Measurements from ENCODE around the gene ABCA1. TPM values are rescaled to one million over a fixed set of nuclear protein-coding genes. Genes with fewer than 3 reads are reported as not detected.

The ABCA1 gene
- total RNA-seq, 2 experiments from 2014 or later: 8.0 to 14.0 TPM

DNA sequence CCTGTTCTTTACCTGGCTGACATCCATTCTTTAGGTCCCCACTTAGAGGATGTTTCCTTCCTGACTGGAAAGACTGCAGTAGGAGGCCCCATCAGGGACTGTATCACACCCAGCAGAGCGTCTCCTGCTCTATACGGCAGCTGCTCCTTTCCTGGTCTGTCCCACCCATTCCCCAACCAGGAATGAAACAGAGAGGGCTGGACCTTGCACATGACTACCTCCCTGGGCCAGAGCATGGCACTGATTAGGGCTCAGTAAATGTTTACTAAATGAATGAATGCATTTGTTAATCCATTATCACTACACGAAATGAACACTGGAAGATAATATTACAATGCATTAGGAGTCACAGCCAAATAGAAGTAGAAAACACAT is 76.4 kb downstream of the ABCA1 start:
- POLR2A ChIA-PET: no interaction called here
- no peak for DNase-seq (ENCODE audit: low spot score)
- Histone ChIP-seq H3K27ac (ENCODE audit: low read depth, low read length, poor library complexity, severe bottlenecking) (no peak overlapping the region), H3K4me3 (ENCODE audit: low read depth, low read length, poor library complexity, severe bottlenecking) (no peak overlapping the region), H3K4me2 (ENCODE audit: low read length) (no peak overlapping the region), H3K36me3 (ENCODE audit: insufficient read depth, low read length) (peaks cover 29% of the 10 kb centered on the region), H3K79me2 (ENCODE audit: insufficient read depth, low read depth, low read length) (no peaks in the 10 kb centered on the region), H3K4me1 (ENCODE audit: insufficient read depth, low read length, poor library complexity, severe bottlenecking) (no peaks in the 10 kb centered on the region), H4K20me1 (ENCODE audit: insufficient read depth, low read length) (no peaks in the 10 kb centered on the region), H3K9me3 (ENCODE audit: low read length) (no peaks in the 10 kb centered on the region), H3K9me2 (ENCODE audit: insufficient read depth, low read length) (no peaks in the 10 kb centered on the region), H2AFZ (ENCODE audit: low read length) (no peak overlapping the region)
- CTCF ChIA-PET (ENCODE audit: unreplicated experiment): no interaction called here
- intact Hi-C loops (cut with micrococcal nuclease; ENCODE audit: unreplicated experiment): no loop called here
- BruUV-seq (replicated peaks): no TSS peak
- TF ChIP-seq EZH2phosphoT487 (IDR thresholded peaks at IDR 0.05; ENCODE audit: borderline replicate concordance, low read depth, low read length) (no peak), CTCF (conservative IDR thresholded peaks at IDR 0.05; ENCODE audit: low read length) (no peak)

- DNase-seq (ENCODE audit: low spot score): no peak
- TF ChIP-seq CTCF (conservative IDR thresholded peaks at IDR 0.05; ENCODE audit: low read length) (no peak), EZH2phosphoT487 (IDR thresholded peaks at IDR 0.05; ENCODE audit: borderline replicate concordance, low read depth, low read length) (no peak)
- H2AFZ ChIP-seq (ENCODE audit: low read length): no peak overlapping the region
- H3K79me2 ChIP-seq (ENCODE audit: insufficient read depth, low read depth, low read length): no peaks in the 10 kb centered on the region
- peaks cover 23% of the 10 kb centered on the region for H3K36me3 ChIP-seq (ENCODE audit: insufficient read depth, low read length)
- BruUV-seq (replicated peaks): no TSS peak
- H4K20me1 ChIP-seq (ENCODE audit: insufficient read depth, low read length): no peaks in the 10 kb centered on the region
- no peak overlapping the region for H3K27ac ChIP-seq (ENCODE audit: low read depth, low read length, poor library complexity, severe bottlenecking)
- H3K9me3 ChIP-seq (ENCODE audit: low read length): no peaks in the 10 kb centered on the region
- H3K4me2 ChIP-seq (ENCODE audit: low read length): no peak overlapping the region
- intact Hi-C loops (cut with micrococcal nuclease; ENCODE audit: unreplicated experiment): no loop called here
- ChIA-PET POLR2A (no interaction called here), CTCF (ENCODE audit: unreplicated experiment) (no interaction called here)
- H3K4me1 ChIP-seq (ENCODE audit: insufficient read depth, low read length, poor library complexity, severe bottlenecking): no peaks in the 10 kb centered on the region
- H3K9me2 ChIP-seq (ENCODE audit: insufficient read depth, low read length): no peaks in the 10 kb centered on the region
- no peak overlapping the region for H3K4me3 ChIP-seq (ENCODE audit: low read depth, low read length, poor library complexity, severe bottlenecking)
Measured at GRCh38 chr9:104850786-104851545, 77.0 kb downstream of the ABCA1 start.

- Histone ChIP-seq H3K27ac (ENCODE audit: low read depth, low read length, poor library complexity, severe bottlenecking) (no peak overlapping the region), H3K9me3 (ENCODE audit: low read length) (no peaks in the 10 kb centered on the region), H2AFZ (ENCODE audit: low read length) (no peak overlapping the region), H3K4me2 (ENCODE audit: low read length) (no peak overlapping the region), H3K4me1 (ENCODE audit: insufficient read depth, low read length, poor library complexity, severe bottlenecking) (no peaks in the 10 kb centered on the region), H3K4me3 (ENCODE audit: low read depth, low read length, poor library complexity, severe bottlenecking) (no peak overlapping the region), H4K20me1 (ENCODE audit: insufficient read depth, low read length) (no peaks in the 10 kb centered on the region), H3K9me2 (ENCODE audit: insufficient read depth, low read length) (no peaks in the 10 kb centered on the region), H3K36me3 (ENCODE audit: insufficient read depth, low read length) (peaks cover 18% of the 10 kb centered on the region), H3K79me2 (ENCODE audit: insufficient read depth, low read depth, low read length) (no peaks in the 10 kb centered on the region)
- ChIA-PET CTCF (ENCODE audit: unreplicated experiment) (no interaction called here), POLR2A (no interaction called here)
- intact Hi-C loops (cut with micrococcal nuclease; ENCODE audit: unreplicated experiment): no loop called here
- TSS peak; percentile 15 for BruUV-seq (replicated peaks)
- TF ChIP-seq EZH2phosphoT487 (IDR thresholded peaks at IDR 0.05; ENCODE audit: borderline replicate concordance, low read depth, low read length) (no peak), CTCF (conservative IDR thresholded peaks at IDR 0.05; ENCODE audit: low read length) (no peak)
- DNase-seq (ENCODE audit: low spot score): no peak
Measured at GRCh38 chr9:104849023-104849422, 78.9 kb downstream of the ABCA1 start.
